NCI-H460 (cell line): ENCODE results near the gene DIPK1A. TPM values are rescaled to one million over a fixed set of nuclear protein-coding genes. Genes with fewer than 3 reads are reported as not detected.

Source experiments
- DNase-seq: peaks from one replicate; pipeline ENCODE4 v3.0.0-alpha.2; 2016; ENCODE audit warnings: low read depth; ENCODE audit errors: extremely low read depth
- total RNA-seq: library from RNA; depleted of rRNA; stranded (reverse); fragments of >200 nt; shearing (Covaris generic); gene quantifications from 2 replicates; pipeline ENCODE4 v1.2.3, GENCODE V29; 2014

The DIPK1A gene
- total RNA-seq, 1 experiment from 2014 or later = 15.0 TPM

DNA sequence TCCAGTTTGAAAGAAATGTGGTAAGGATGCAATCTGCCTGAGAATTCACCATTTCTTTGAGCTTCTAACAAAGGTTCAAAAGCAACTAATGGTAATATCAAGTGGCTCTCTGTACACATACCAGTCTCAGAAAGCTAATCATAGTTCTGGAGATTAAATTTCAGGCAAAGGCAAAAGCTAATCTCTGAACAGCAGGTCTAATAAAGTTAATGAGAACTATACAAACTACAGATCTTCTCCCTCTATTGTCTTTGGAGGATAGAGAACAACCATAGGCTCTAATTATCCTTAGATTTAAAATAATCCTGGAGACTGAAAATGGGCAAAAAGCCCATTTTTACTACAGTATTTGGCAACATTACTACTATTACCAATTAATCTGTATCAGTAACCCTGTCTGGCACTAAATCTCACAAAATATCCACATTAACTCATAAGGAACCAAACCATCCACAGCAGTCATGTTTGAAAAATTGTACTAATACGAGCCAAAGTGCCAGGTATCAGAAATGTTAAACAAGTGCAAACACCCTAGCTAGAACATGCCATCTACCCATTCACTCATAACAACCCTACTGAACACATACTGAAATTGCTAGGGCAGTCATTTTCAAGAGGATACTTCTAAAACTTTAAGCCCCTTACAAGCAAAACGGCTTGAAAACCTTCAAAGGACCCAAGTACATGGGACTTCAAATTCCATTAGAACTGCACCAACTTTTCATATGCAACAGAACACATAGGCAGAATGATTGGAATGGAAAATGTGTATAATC lies 4.8 kb downstream of the DIPK1A start:
- no peak for DNase-seq

GRCh38 chr1:92953491-92953890 lies 7.8 kb downstream of the DIPK1A start:
- no peak for DNase-seq

GRCh38 chr1:92952714-92953113 lies 8.5 kb downstream of the DIPK1A start:
- DNase-seq = no peak

- DNase-seq = peak; percentile 74
Observed at GRCh38 chr1:92951141-92951582, 10.1 kb downstream of the DIPK1A start.

DNA sequence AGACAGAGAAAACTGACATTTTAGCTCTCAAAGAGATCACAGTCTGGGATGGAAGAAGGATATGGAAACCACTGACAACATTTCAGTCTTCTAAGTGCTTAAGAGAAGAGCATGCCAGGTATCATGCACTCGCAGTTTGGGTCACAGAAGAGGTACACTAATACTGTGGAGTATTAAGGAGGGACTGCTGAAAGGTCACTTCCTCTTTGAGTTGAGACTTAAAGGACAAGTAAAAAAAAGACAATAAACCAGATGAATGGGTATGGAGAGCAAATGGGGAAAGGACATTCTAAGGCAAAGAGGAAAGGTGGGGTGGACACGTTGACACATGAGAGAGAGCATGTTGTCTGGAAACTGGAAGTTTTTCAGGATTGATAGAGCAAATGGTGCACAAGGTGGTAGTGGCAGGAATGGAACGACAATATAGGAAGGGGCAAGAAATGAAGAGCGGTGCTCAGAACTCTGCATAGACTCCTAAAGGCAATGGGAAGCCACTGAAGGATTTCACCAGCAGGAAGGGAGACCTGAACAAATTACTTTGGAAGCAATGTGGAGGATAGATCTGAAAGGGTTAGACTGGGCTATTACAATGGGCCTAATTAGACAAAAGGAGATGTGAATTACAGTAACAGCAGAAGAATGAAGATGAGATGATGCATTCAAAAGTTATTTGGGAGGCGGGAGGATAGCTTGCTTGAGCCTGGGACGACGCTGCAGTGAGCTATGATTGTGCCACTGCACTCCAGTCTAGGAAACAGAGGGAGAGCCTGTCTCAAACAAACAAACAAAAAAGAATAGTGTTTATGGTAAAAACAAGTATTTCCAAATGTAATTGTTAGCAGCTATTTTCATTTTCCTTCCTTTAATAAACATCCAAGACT lies 11.1 kb downstream of the DIPK1A start:
- peak; percentile 41 for DNase-seq

DNA sequence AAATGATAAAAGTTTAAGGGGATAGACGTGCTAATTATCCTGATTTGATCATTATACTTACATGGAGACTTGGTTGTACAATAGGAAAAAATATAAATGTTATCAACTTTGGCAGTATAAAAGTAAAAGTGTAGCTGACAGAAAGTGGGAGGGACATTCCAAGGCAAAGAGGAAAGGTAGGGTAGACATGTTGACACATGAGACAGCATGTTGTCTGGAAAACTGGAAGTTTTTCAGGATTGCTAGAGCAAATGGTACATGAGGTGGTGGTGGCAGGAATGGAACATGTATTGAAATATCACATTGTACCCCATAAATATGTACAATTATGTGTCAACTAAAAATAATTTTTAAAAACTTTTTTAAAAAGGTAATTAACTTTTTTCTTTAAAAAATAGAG lies 13.2 kb downstream of the DIPK1A start:
- no peak for DNase-seq

DNA sequence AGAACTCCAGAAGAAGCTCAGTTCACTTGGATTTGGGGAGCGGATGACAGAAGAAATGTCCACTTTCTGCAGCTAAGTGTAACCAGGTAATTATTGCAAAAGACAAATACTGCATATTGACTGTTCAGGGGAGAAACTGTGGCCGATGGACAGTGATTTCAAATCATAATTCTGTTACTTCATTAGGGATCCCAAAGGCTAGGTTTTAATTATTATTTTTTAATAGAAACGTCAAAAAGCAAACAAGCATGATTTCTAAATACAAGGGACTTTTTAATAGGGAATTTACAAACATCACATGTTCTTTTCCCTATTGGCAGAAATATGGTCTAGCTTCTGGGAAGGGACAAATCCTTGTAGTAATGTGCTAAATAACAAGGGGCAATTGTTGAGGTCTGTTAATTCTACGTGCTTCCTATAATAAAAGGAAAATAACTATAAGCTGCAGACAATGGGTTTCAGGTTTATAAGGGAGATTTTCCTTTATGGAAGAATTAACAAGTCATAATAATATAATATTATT lies 15.5 kb downstream of the DIPK1A start:
- no peak for DNase-seq

DNA sequence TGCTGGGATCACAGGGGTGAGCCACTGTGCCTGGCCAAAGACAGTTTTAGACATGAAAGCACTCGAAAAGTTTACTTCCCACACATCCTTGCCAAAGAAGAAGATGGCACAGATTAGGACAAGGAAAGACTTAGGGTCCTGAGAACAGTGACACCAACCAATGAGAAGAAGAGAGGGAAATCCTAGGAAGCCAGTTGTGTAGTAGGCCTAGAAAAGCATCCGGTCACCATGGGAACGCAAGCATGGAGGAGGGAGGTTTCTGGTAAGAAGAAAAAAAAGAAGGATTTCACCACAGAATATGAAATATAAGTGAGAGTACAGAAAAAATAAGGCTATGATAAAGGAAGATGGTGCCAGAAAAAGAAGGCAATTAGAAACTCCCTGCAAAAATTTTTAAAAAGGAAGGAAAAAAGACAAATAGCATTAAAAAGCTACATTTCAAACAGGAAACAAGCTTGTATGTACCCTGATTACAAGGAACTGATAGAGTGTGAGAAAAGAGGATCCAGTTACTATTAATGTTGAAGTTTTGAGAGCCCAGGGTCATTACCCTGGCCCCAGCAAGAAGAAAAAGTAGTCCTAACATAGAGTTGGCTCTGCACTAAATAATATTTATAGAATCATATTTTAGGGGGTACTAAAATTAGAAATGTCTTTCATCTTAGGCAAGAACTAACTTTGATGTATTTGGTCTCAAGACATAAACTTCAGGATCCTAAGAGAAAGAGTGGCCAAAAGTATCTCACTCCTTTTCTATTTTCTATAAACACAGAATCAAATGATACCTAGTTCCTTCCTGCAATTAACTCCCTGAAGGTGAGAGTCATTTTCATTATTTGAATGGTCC lies 16.1 kb downstream of the DIPK1A start:
- no peak for DNase-seq

GRCh38 chr1:92943502-92943847 lies 17.8 kb downstream of the DIPK1A start:
- DNase-seq = no peak

GRCh38 chr1:92940541-92940940 lies 20.7 kb downstream of the DIPK1A start:
- no peak for DNase-seq

- no peak for DNase-seq
Observed at GRCh38 chr1:92937731-92938130, 23.5 kb downstream of the DIPK1A start.

GRCh38 chr1:92936865-92937264 lies 24.4 kb downstream of the DIPK1A start:
- no peak for DNase-seq

GRCh38 chr1:92934395-92935378 lies 26.6 kb downstream of the DIPK1A start:
- DNase-seq = no peak

DNA sequence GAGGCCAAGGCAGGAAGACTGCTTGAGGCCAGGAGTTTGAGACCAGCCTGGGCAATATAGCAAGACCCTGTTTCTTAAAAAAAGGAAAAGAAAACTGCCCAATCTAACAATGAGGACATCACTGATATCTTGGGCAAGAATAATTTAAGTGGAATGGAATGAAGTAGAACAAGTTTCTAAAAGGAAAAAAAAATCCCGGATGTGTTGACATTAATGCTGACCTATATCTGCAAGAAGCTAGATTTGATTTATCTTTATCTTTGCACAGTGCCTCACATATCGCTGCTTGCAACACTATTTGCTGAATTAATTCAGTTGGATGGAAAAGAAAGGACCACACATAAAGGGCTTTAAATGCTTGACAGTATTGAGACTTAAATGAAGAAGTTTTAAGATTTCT lies 27.8 kb downstream of the DIPK1A start:
- DNase-seq = no peak

DNA sequence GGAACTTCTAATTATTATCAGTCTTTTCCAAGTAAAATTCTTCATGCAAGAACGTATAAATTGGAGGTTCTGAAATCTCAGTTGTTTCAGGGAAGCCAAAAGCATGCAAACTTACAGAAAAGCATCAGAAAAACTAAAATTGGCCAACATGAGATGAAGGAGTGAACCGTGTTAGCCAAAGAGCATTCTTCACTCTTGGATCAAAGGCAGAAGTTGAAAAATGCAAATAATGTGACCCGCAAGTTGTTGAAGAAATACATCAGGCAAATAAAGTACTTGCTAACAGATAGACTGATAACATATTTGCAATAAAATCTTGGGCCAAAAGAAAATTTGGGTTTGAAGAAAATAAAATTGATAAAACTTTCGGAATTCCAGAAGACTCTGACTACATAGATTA lies 29.6 kb downstream of the DIPK1A start:
- DNase-seq = no peak

DNA sequence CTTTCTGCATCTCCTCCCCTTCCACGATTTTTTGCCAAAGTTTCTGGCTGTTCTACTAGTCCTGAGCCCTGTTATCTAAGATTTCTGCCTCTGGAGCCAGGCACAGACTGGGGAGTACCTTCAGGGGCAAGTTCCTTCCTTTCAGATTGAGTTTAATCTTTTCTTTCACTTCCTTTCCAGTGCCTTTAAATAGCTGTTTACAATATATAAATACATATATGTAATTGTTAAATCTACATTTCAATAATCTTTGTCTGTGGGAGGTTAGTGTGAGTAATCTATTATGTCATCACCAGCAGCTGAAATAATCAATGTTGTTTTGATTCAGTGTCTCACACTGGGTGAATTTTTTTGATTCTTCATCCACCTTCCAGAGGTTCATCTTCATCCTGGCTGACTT lies 31.8 kb downstream of the DIPK1A start:
- DNase-seq = no peak

DNA sequence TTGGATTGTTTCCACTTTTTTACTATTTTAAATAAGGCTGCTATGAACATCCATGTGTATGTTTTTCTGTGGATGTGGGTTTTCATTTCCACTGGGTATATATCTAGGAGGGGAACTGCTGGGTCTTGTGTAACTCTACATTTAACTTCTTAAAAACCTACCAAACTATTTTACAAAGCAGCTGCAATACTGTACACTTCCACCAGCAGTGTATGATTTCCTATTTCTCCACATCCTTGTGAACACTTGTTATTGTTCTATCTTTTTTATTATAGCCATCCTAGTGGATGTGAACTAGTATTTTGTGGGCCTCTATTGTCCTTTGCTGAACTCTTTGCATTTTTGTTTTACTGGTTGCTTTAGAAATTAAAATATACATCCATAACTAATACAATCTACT lies 33.4 kb downstream of the DIPK1A start:
- no peak for DNase-seq

DNA sequence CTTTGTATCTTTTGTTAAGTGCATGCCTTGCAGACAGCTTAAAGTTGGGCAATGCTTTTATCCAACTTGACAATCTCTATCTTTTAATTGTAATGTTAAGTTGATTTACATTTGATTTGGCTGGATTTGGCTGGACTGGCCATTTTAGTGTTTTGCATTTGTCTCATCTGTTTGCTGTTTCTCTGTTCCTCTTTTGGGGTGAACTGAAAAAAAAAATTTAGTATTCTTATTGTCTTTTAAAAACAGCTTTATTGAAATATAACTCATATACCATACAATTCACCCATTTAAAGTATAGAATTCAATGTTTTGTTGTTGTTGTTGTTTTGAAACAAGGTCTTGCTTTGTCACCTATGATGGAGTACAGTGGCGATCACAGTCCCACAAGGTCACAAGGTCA lies 34.4 kb downstream of the DIPK1A start:
- DNase-seq = no peak

GRCh38 chr1:92924501-92924900 lies 36.8 kb downstream of the DIPK1A start:
- DNase-seq = peak; percentile 80

GRCh38 chr1:92923664-92924063 lies 37.6 kb downstream of the DIPK1A start:
- DNase-seq = peak; percentile 45
